22Rv1 (cell line): ENCODE data around the gene APOE.
"Not testable (repeated sequence)": the region's sequence is repeated elsewhere in the genome, so short reads cannot be mapped to it uniquely, and the experiment has no call there.

Experiments
- H3K27ac ChIP-seq: fragments of 450-650 bp; 2 replicates; pipeline ENCODE4 v1.5.1; 2017
- CTCF ChIP-seq: fragments of 450-650 bp; IDR thresholded peaks from 2 replicates; pipeline ENCODE4 v1.5.1; 2017; ENCODE audit warnings: mild to moderate bottlenecking
- ZFX ChIP-seq: fragments of 450-650 bp; IDR thresholded peaks from 2 replicates; pipeline ENCODE4 v1.6.1; 2017; ENCODE audit warnings: antibody characterized with exemption, borderline replicate concordance

The APOE gene

GRCh38 chr19:44904426-44904994, 1.1 kb upstream of the APOE start:
- H3K27ac ChIP-seq = peak overlapping the region; percentile 37
- TF ChIP-seq ZFX (no peak), CTCF (peak; percentile 34)

GRCh38 chr19:44907613-44908012, 2.0 kb downstream of the APOE start:
- no peak overlapping the region for H3K27ac ChIP-seq
- TF ChIP-seq ZFX (no peak), CTCF (no peak)

GRCh38 chr19:44908074-44908835, 2.7 kb downstream of the APOE start:
- TF ChIP-seq ZFX (no peak), CTCF (no peak)
- no peak overlapping the region for H3K27ac ChIP-seq

- no peak overlapping the region for H3K27ac ChIP-seq
- TF ChIP-seq ZFX (no peak), CTCF (no peak)
Measured at GRCh38 chr19:44908836-44909261, 3.3 kb downstream of the APOE start.

GRCh38 chr19:44909775-44910174, 4.2 kb downstream of the APOE start:
- H3K27ac ChIP-seq = no peak overlapping the region
- TF ChIP-seq CTCF = no peak
- no peak for TF ChIP-seq ZFX

GRCh38 chr19:44911896-44912295, 6.3 kb downstream of the APOE start:
- not testable (repeated sequence) for H3K27ac ChIP-seq

GRCh38 chr19:44912854-44913253, 7.3 kb downstream of the APOE start:
- no peak overlapping the region for H3K27ac ChIP-seq

GRCh38 chr19:44913512-44914432, 8.2 kb downstream of the APOE start:
- peak overlapping the region; percentile 67; the same call in 1 of the 2 replicates for H3K27ac ChIP-seq

More at GRCh38 chr19:44912854-44913253, 7.3 kb downstream of the APOE start:
- TF ChIP-seq CTCF = no peak
- no peak for TF ChIP-seq ZFX

- peak within 1 kb of the TSS; percentile 67 for H3K27ac ChIP-seq
Measured at GRCh38 chr19:44914433-44915206, 9.0 kb downstream of the APOE start, which contains the start of gene APOC1. TSS of gene APOC1 (plus strand) at chr19:44914608. CDS start at chr19:44914892, 284 bp downstream.
